WTC11 (cell line): Measurements from ENCODE around the gene TENT5D. TPM values are rescaled to one million over a fixed set of nuclear protein-coding genes. Genes with fewer than 3 reads are reported as not detected.

ENCODE experiments used
- ATAC-seq: fragments of 200-7000 bp; cut with Tn5 transposase; 2 replicates; pipeline ENCODE4 v1.10.0; 2021; ENCODE audit warnings: mild to moderate bottlenecking, moderate library complexity
- CTCF ChIA-PET: fragments of 300-600 bp; sonication (Branson Sonifier 250); formaldehyde crosslinking; loops from one replicate; lab custom pipeline; 2021; ENCODE audit warnings: antibody characterized with exemption; lab: Charles Lee
- POLR2A ChIA-PET: fragments of 350-600 bp; sonication (Branson Sonifier 250); formaldehyde crosslinking; loops from one replicate; lab custom pipeline; 2021; ENCODE audit warnings: antibody characterized with exemption; lab: Charles Lee
- DNase-seq: peaks from one replicate; pipeline ENCODE4 v3.0.0; 2021; ENCODE audit warnings: low spot score
- H3K27ac Mint-ChIP-seq: 2 replicates; pipeline ENCODE4 v1.8.0; 2021; ENCODE audit warnings: mixed read lengths
- H3K27me3 Mint-ChIP-seq: 2 replicates; pipeline ENCODE4 v1.8.0; 2021; ENCODE audit warnings: low read depth, mild to moderate bottlenecking, moderate library complexity, mixed read lengths
- H3K36me3 Mint-ChIP-seq: 2 replicates; pipeline ENCODE4 v1.8.0; 2021; ENCODE audit warnings: mixed read lengths
- H3K4me1 Mint-ChIP-seq: 2 replicates; pipeline ENCODE4 v1.8.0; 2022; ENCODE audit warnings: mixed read lengths
- H3K4me3 Mint-ChIP-seq: 2 replicates; pipeline ENCODE4 v1.8.0; 2021; ENCODE audit warnings: mild to moderate bottlenecking, moderate library complexity, mixed read lengths
- H3K9me3 Mint-ChIP-seq: 2 replicates; pipeline ENCODE4 v1.8.0; 2021; ENCODE audit warnings: mixed read lengths
- ATF3 ChIP-seq: sonication (generic); formaldehyde crosslinking; conservative IDR thresholded peaks from 2 replicates; pipeline ENCODE4 v1.8.1; 2022; ENCODE audit warnings: mild to moderate bottlenecking, missing genetic modification reagents
- ATF6 ChIP-seq: sonication (generic); formaldehyde crosslinking; IDR thresholded peaks from 2 replicates; pipeline ENCODE4 v1.8.1; 2023; ENCODE audit warnings: mild to moderate bottlenecking, missing genetic modification reagents
- CBFB ChIP-seq: sonication (generic); formaldehyde crosslinking; IDR thresholded peaks from 2 replicates; pipeline ENCODE4 v1.8.1; 2022; ENCODE audit warnings: mild to moderate bottlenecking, low read depth, missing genetic modification reagents
- CDX4 ChIP-seq: fragments of 250-450 bp; sonication (Bioruptor Pico); IDR thresholded peaks from 2 replicates; pipeline ENCODE4 v1.9.0; 2021; ENCODE audit warnings: moderate library complexity, mild to moderate bottlenecking, inconsistent platforms, borderline replicate concordance
- FOXP4 ChIP-seq: sonication (generic); formaldehyde crosslinking; IDR thresholded peaks from 2 replicates; pipeline ENCODE4 v1.8.0; 2022; ENCODE audit warnings: mild to moderate bottlenecking, missing genetic modification reagents
- JUN ChIP-seq: sonication (generic); formaldehyde crosslinking; IDR thresholded peaks from 2 replicates; pipeline ENCODE4 v1.8.0; 2023; ENCODE audit warnings: mild to moderate bottlenecking, missing genetic modification reagents
- KAT7 ChIP-seq: sonication (generic); formaldehyde crosslinking; IDR thresholded peaks from 2 replicates; pipeline ENCODE4 v1.8.1; 2023; ENCODE audit warnings: missing genetic modification reagents, mild to moderate bottlenecking, borderline replicate concordance
- NFYB ChIP-seq: sonication (generic); formaldehyde crosslinking; conservative IDR thresholded peaks from 2 replicates; pipeline ENCODE4 v1.8.0; 2022; ENCODE audit warnings: low read depth, missing genetic modification reagents
- SP1 ChIP-seq: sonication (generic); formaldehyde crosslinking; conservative IDR thresholded peaks from 2 replicates; pipeline ENCODE4 v1.8.1; 2022; ENCODE audit warnings: missing genetic modification reagents
- TEAD1 ChIP-seq: sonication (generic); formaldehyde crosslinking; IDR thresholded peaks from 2 replicates; pipeline ENCODE4 v1.8.0; 2022; ENCODE audit warnings: mild to moderate bottlenecking, missing genetic modification reagents
- USF1 ChIP-seq: sonication (generic); formaldehyde crosslinking; IDR thresholded peaks from 2 replicates; pipeline ENCODE4 v1.8.0; 2022; ENCODE audit warnings: mild to moderate bottlenecking, missing genetic modification reagents
- ZMAT4 ChIP-seq: fragments of 250-450 bp; sonication (Bioruptor Pico); IDR thresholded peaks from 2 replicates; pipeline ENCODE4 v1.9.0; 2021; ENCODE audit warnings: mild to moderate bottlenecking
- ZNF532 ChIP-seq: fragments of 250-450 bp; sonication (Bioruptor Pico); IDR thresholded peaks from 2 replicates; pipeline ENCODE4 v1.9.0; 2021; ENCODE audit warnings: mild to moderate bottlenecking, borderline replicate concordance
- total RNA-seq: library from RNA; stranded (reverse); gene quantifications from 3 replicates; pipeline ENCODE4 v1.2.3, GENCODE V29; 2021
- TF ChIP-seq, protein P1 (sequence below): fragments of 250-450 bp; sonication (Bioruptor Pico); IDR thresholded peaks from 2 replicates; pipeline ENCODE4 v1.8.0; 2021; ENCODE audit warnings: mild to moderate bottlenecking
- TF ChIP-seq, protein P2 (sequence below): fragments of 200-600 bp; IDR thresholded peaks from 2 replicates; pipeline ENCODE4 v1.8.0; 2022; ENCODE audit warnings: antibody characterized with exemption
- TF ChIP-seq, protein P3 (sequence below): sonication (generic); formaldehyde crosslinking; IDR thresholded peaks from 2 replicates; pipeline ENCODE4 v1.8.0; 2023; ENCODE audit warnings: missing genetic modification reagents, mild to moderate bottlenecking, borderline replicate concordance
- TF ChIP-seq, protein P4 (sequence below): sonication (generic); formaldehyde crosslinking; IDR thresholded peaks from 2 replicates; pipeline ENCODE4 v1.8.1; 2022; ENCODE audit warnings: low read depth, missing genetic modification reagents, borderline replicate concordance

The TENT5D gene
- total RNA-seq, 1 experiment from 2014 or later = 0.13 TPM

- H3K9me3 Mint-ChIP-seq = peaks cover 22% of the 10 kb centered on the region
- CTCF ChIA-PET = interaction anchor here (0.7 kb wide), 1 partner anchor 146 kb away, joined by 3 read pairs; no protein-coding TSS in a partner anchor
- POLR2A ChIA-PET = no interaction called here
- no peaks in the 10 kb centered on the region for H3K4me1 Mint-ChIP-seq
- DNase-seq (no peak), ATAC-seq (no peak)
- H3K27ac Mint-ChIP-seq = no peak overlapping the region
- H3K4me3 Mint-ChIP-seq = no peak overlapping the region
- H3K27me3 Mint-ChIP-seq = no peaks in the 10 kb centered on the region
- H3K36me3 Mint-ChIP-seq = peaks cover 15% of the 10 kb centered on the region
- TF ChIP-seq KAT7 (CRISPR knock-in tag) (no peak), JUN (CRISPR knock-in tag) (no peak), FOXP4 (CRISPR knock-in tag) (no peak), ATF3 (CRISPR knock-in tag) (no peak), ATF6 (CRISPR knock-in tag) (no peak), ZMAT4 (CRISPR knock-in tag) (no peak), NFYB (CRISPR knock-in tag) (no peak), USF1 (CRISPR knock-in tag) (no peak), TEAD1 (CRISPR knock-in tag) (no peak), CBFB (CRISPR knock-in tag) (no peak), SP1 (CRISPR knock-in tag) (no peak), ZNF532 (CRISPR knock-in tag) (no peak), CDX4 (no peak)
- TF ChIP-seq, protein P1, sequence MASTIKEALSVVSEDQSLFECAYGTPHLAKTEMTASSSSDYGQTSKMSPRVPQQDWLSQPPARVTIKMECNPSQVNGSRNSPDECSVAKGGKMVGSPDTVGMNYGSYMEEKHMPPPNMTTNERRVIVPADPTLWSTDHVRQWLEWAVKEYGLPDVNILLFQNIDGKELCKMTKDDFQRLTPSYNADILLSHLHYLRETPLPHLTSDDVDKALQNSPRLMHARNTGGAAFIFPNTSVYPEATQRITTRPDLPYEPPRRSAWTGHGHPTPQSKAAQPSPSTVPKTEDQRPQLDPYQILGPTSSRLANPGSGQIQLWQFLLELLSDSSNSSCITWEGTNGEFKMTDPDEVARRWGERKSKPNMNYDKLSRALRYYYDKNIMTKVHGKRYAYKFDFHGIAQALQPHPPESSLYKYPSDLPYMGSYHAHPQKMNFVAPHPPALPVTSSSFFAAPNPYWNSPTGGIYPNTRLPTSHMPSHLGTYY (CRISPR knock-in tag) = no peak
- TF ChIP-seq, protein P2, sequence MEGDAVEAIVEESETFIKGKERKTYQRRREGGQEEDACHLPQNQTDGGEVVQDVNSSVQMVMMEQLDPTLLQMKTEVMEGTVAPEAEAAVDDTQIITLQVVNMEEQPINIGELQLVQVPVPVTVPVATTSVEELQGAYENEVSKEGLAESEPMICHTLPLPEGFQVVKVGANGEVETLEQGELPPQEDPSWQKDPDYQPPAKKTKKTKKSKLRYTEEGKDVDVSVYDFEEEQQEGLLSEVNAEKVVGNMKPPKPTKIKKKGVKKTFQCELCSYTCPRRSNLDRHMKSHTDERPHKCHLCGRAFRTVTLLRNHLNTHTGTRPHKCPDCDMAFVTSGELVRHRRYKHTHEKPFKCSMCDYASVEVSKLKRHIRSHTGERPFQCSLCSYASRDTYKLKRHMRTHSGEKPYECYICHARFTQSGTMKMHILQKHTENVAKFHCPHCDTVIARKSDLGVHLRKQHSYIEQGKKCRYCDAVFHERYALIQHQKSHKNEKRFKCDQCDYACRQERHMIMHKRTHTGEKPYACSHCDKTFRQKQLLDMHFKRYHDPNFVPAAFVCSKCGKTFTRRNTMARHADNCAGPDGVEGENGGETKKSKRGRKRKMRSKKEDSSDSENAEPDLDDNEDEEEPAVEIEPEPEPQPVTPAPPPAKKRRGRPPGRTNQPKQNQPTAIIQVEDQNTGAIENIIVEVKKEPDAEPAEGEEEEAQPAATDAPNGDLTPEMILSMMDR = no peak
- TF ChIP-seq, protein P3, sequence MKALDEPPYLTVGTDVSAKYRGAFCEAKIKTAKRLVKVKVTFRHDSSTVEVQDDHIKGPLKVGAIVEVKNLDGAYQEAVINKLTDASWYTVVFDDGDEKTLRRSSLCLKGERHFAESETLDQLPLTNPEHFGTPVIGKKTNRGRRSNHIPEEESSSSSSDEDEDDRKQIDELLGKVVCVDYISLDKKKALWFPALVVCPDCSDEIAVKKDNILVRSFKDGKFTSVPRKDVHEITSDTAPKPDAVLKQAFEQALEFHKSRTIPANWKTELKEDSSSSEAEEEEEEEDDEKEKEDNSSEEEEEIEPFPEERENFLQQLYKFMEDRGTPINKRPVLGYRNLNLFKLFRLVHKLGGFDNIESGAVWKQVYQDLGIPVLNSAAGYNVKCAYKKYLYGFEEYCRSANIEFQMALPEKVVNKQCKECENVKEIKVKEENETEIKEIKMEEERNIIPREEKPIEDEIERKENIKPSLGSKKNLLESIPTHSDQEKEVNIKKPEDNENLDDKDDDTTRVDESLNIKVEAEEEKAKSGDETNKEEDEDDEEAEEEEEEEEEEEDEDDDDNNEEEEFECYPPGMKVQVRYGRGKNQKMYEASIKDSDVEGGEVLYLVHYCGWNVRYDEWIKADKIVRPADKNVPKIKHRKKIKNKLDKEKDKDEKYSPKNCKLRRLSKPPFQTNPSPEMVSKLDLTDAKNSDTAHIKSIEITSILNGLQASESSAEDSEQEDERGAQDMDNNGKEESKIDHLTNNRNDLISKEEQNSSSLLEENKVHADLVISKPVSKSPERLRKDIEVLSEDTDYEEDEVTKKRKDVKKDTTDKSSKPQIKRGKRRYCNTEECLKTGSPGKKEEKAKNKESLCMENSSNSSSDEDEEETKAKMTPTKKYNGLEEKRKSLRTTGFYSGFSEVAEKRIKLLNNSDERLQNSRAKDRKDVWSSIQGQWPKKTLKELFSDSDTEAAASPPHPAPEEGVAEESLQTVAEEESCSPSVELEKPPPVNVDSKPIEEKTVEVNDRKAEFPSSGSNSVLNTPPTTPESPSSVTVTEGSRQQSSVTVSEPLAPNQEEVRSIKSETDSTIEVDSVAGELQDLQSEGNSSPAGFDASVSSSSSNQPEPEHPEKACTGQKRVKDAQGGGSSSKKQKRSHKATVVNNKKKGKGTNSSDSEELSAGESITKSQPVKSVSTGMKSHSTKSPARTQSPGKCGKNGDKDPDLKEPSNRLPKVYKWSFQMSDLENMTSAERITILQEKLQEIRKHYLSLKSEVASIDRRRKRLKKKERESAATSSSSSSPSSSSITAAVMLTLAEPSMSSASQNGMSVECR (CRISPR knock-in tag) = no peak
- TF ChIP-seq, protein P4, sequence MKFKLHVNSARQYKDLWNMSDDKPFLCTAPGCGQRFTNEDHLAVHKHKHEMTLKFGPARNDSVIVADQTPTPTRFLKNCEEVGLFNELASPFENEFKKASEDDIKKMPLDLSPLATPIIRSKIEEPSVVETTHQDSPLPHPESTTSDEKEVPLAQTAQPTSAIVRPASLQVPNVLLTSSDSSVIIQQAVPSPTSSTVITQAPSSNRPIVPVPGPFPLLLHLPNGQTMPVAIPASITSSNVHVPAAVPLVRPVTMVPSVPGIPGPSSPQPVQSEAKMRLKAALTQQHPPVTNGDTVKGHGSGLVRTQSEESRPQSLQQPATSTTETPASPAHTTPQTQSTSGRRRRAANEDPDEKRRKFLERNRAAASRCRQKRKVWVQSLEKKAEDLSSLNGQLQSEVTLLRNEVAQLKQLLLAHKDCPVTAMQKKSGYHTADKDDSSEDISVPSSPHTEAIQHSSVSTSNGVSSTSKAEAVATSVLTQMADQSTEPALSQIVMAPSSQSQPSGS (CRISPR knock-in tag) = no peak
Measured at GRCh38 chrX:80431505-80431832, 11.2 kb downstream of the TENT5D start.
